ENCODE results near the gene SLC9A9.

DNA sequence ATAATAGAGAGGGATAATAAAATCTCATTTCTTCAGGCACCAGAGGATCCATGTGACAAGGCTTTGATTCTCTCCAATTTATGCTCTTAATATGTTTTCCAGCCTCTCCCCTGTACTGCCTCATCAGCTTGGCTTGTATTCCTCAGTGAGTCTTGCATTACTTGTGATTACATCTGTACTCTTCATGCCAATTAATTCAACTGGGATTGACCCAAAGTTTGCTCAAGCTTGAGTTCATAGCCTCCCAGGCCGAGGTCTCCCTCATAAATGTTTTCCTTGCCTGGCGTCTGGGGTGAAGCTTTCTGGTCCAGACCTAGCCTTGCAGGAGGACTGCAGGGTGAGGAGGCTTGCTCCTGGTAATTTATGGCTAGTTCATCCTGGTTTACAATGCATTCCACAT lies 581.8 kb downstream of the SLC9A9 start:
- TF ChIP-seq, protein P1, sequence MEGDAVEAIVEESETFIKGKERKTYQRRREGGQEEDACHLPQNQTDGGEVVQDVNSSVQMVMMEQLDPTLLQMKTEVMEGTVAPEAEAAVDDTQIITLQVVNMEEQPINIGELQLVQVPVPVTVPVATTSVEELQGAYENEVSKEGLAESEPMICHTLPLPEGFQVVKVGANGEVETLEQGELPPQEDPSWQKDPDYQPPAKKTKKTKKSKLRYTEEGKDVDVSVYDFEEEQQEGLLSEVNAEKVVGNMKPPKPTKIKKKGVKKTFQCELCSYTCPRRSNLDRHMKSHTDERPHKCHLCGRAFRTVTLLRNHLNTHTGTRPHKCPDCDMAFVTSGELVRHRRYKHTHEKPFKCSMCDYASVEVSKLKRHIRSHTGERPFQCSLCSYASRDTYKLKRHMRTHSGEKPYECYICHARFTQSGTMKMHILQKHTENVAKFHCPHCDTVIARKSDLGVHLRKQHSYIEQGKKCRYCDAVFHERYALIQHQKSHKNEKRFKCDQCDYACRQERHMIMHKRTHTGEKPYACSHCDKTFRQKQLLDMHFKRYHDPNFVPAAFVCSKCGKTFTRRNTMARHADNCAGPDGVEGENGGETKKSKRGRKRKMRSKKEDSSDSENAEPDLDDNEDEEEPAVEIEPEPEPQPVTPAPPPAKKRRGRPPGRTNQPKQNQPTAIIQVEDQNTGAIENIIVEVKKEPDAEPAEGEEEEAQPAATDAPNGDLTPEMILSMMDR (IDR thresholded peaks at IDR 0.05; ENCODE audit: low read depth, low read length), result no peak
- TF ChIP-seq EZH2phosphoT487 (IDR thresholded peaks at IDR 0.05; ENCODE audit: low read depth), result no peak
